ENCODE data around the gene TARS1. TPM values are rescaled to one million over a fixed set of nuclear protein-coding genes. Genes with fewer than 3 reads are reported as not detected.

The TARS1 gene
- total RNA-seq, 1 experiment from 2014 or later = 417 TPM

GRCh38 chr5:33420946-33421345 lies 19.8 kb upstream of the TARS1 start:
- Histone ChIP-seq H3K18ac (ENCODE audit: insufficient read length, low read depth, low read length) (no peak overlapping the region), H3K9me3 (ENCODE audit: control insufficient read depth, low read depth, low read length) (no peaks in the 10 kb centered on the region), H3K79me2 (ENCODE audit: insufficient read depth, low read length) (no peaks in the 10 kb centered on the region), H2BK15ac (ENCODE audit: low read depth, low read length) (no peak overlapping the region), H3K23ac (ENCODE audit: insufficient read length, low read depth, low read length) (no peak overlapping the region), H3K4me1 (ENCODE audit: insufficient read depth, low read length) (no peaks in the 10 kb centered on the region), H2BK5ac (ENCODE audit: insufficient read length, low read length) (no peak overlapping the region), H3K4me2 (ENCODE audit: insufficient read depth, insufficient read length, low read length) (no peak overlapping the region), H4K8ac (replicated peaks; ENCODE audit: insufficient read length, low read depth, low read length) (no peak overlapping the region), H3K23me2 (ENCODE audit: insufficient read length, low read depth, low read length, poor library complexity, severe bottlenecking) (no peaks in the 10 kb centered on the region), H2BK12ac (ENCODE audit: insufficient read length, low read depth, low read length) (no peak overlapping the region), H3K14ac (ENCODE audit: insufficient read depth, low read length) (no peak overlapping the region), H2BK120ac (ENCODE audit: low read depth, low read length, poor library complexity, severe bottlenecking) (no peak overlapping the region), H3K9ac (ENCODE audit: extremely low read depth, insufficient read length, low read length) (no peak overlapping the region), H4K91ac (ENCODE audit: insufficient read length, low read depth, low read length) (no peak overlapping the region), H3K56ac (ENCODE audit: insufficient read length, low read depth, low read length) (no peak overlapping the region), H3K4ac (ENCODE audit: low read depth, low read length) (no peak overlapping the region), H3K27ac (ENCODE audit: insufficient read length, low read depth, low read length) (no peak overlapping the region), H3K27me3 (ENCODE audit: insufficient read depth, low read length) (no peaks in the 10 kb centered on the region), H3K79me1 (ENCODE audit: insufficient read depth, low read depth, low read length, poor library complexity, severe bottlenecking) (no peaks in the 10 kb centered on the region), H4K5ac (ENCODE audit: insufficient read length, low read depth, low read length) (no peak overlapping the region), H4K20me1 (ENCODE audit: control insufficient read depth, insufficient read depth, insufficient read length) (no peaks in the 10 kb centered on the region), H2AK5ac (ENCODE audit: insufficient read length, low read length) (no peak overlapping the region), H2AFZ (ENCODE audit: low read length) (no peak overlapping the region), H2BK20ac (ENCODE audit: low read depth, low read length, poor library complexity, severe bottlenecking) (no peak overlapping the region), H3T11ph (ENCODE audit: low read length) (no peak overlapping the region)
- Mint-ChIP-seq H3K36me3 (ENCODE audit: insufficient read depth in 1 of 3, low read depth in 3 of 3) (no peaks in the 10 kb centered on the region), H3K4me3 (no peak overlapping the region), H3K4me1 (no peaks in the 10 kb centered on the region), H3K9me3 (no peaks in the 10 kb centered on the region), H3K27ac (no peak overlapping the region), H3K27me3 (ENCODE audit: low read depth) (no peaks in the 10 kb centered on the region)
- DNase-seq = no peak
- WGBS (ENCODE audit: extremely low coverage, insufficient read length, low lambda C conversion rate) = 100% methylated on average over 1 of the region's 5 CpGs
- no peak for TF ChIP-seq CTCF (conservative IDR thresholded peaks at IDR 0.05)
